Heart right ventricle (tissue), 16 donors: Measurements from ENCODE around the gene FARSA. TPM values are rescaled to one million over a fixed set of nuclear protein-coding genes. Genes with fewer than 3 reads are reported as not detected.

ENCODE experiments used
- ATAC-seq, 8 donors: fragments of 200-7000 bp; cut with Tn5 transposase; one replicate each; pipeline ENCODE4 v1.9.1; 2020; ENCODE audit warnings: mild to moderate bottlenecking in 8 of 8, moderate library complexity in 8 of 8, moderate number of reproducible peaks in 1 of 8
- DNase-seq, 2 donors: peaks; one replicate each; pipeline ENCODE4 v3.0.0-alpha.2; 2020
- H3K27ac ChIP-seq, 10 donors: fragments of 200-600 bp; sonication (generic) in 2 of 10; one replicate each; pipeline versions ENCODE4 v1.5.0 to v1.8.0; 2020 to 2022; ENCODE audit warnings: mild to moderate bottlenecking in 3 of 10
- H3K27me3 ChIP-seq, 7 donors: fragments of 200-600 bp; one replicate each; pipeline ENCODE4 v1.8.0; 2021 to 2022; ENCODE audit warnings: mild to moderate bottlenecking in 2 of 7
- H3K36me3 ChIP-seq, 9 donors: fragments of 200-600 bp; sonication (generic) in 1 of 9; one replicate each; pipeline versions ENCODE4 v1.5.0 to v1.8.0; 2020 to 2022; ENCODE audit warnings: mild to moderate bottlenecking in 2 of 9
- H3K4me1 ChIP-seq, 9 donors: fragments of 200-600 bp; sonication (generic) in 1 of 9; one replicate each; pipeline versions ENCODE4 v1.5.0 to v1.8.0; 2020 to 2022; ENCODE audit warnings: mild to moderate bottlenecking in 4 of 9
- H3K4me3 ChIP-seq, 10 donors: fragments of 200-600 bp; sonication (generic) in 2 of 10; one replicate each; pipeline versions ENCODE4 v1.5.0 to v1.8.0; 2020 to 2022; ENCODE audit warnings: mild to moderate bottlenecking in 7 of 10, moderate library complexity in 2 of 10
- H3K9me3 ChIP-seq, 11 donors: fragments of 200-600 bp in 10 of 11; sonication (generic) in 2 of 11; one replicate each; pipeline versions ENCODE4 v1.5.0 to v1.8.0; 2013 to 2022; ENCODE audit warnings: mild to moderate bottlenecking in 2 of 11, control low read depth in 1 of 11, moderate library complexity in 1 of 11
- WGBS, 2 donors: extraction: QIAGEN DNeasy Blood & Tissue Kit; methylation state at CpG; one replicate each; pipeline ENCODE4 v1.1.7; 2013; ENCODE audit warnings: inconsistent platforms in 1 of 2; 5-methylcytosine and 5-hydroxymethylcytosine counted together
- intact Hi-C, 10 donors: fragments of 100-400 bp; cut with DNase I; formaldehyde crosslinking; loops; one replicate each; pipeline versions ENCODE4 v1.11.1 to v1.14.2; 2022
- polyA plus RNA-seq, 2 donors: library from polyadenylated mRNA; stranded (reverse); fragments of 200-250 nt; gene quantifications; one replicate each; pipeline ENCODE4 v1.2.3, GENCODE V29; 2013
- total RNA-seq, 10 donors: library from RNA; stranded (reverse); fragmentation: NEBNext Ultra II Directional in 3 of 10; extraction: Animal tissue kit (Norgen Biotek cat#: 25700) in 3 of 10; gene quantifications; one replicate each; pipeline versions ENCODE4 v1.2.1 to v1.2.4, GENCODE V29; 2021 to 2023
- TF ChIP-seq, protein P1 (sequence below), 9 donors: fragments of 200-600 bp; sonication (generic) in 2 of 9; IDR thresholded peaks; one replicate each; pipeline versions ENCODE4 v1.5.0 to v1.8.0; 2021 to 2022; ENCODE audit warnings: antibody characterized with exemption in 9 of 9, mild to moderate bottlenecking in 5 of 9, moderate library complexity in 1 of 9
- donor health status: Arrhythmogenic right ventricular cardiomyopathy.
- donor health status: ischemic (EF 13 %, LVEDD 7.1; RV severe dilation, severe dysfunction).
- donor health status: healthy with polysubstance abuse.
- donor health status: DM: no; HTN: yes; CAD: no.
- donor health status: DM: no; HTN: no; CAD: no.
- donor health status: ischemic (EF 25% LVEDD 6.9; RV normal size, moderate dysfunction).
- donor health status: ischemic (EF 25% LVEDD 5.7; RV mildly dilated, moderate dysfunction).
- donor health status: healthy.
- donor health status: DM: yes; HTN: yes; CAD: no.
- donor health status: Ischemic cardiomyopathy.
- donor health status: ischemic (EF 35%, LVEDD 5.7; RV mildly dilated, moderate dysfunction).
- donor health status: nonischemic (EF 11% LVEDD 7.7; RV severe dilation, severe dysfunction).
- donor health status: DM: yes; HTN: yes; CAD: no.
- donor health status: PGD.
- donor health status: ischemic (EF 29% LVEDD 5.4; RV normal size, mild dysfunction).
- donor health status: nonischemic (EF 23%, LVEDD 6.1; RV moderate dilation, normal function).

Gene FARSA
- total and polyA plus RNA-seq, 12 donors: 23.2 to 81.4 (median 38.5) TPM

DNA sequence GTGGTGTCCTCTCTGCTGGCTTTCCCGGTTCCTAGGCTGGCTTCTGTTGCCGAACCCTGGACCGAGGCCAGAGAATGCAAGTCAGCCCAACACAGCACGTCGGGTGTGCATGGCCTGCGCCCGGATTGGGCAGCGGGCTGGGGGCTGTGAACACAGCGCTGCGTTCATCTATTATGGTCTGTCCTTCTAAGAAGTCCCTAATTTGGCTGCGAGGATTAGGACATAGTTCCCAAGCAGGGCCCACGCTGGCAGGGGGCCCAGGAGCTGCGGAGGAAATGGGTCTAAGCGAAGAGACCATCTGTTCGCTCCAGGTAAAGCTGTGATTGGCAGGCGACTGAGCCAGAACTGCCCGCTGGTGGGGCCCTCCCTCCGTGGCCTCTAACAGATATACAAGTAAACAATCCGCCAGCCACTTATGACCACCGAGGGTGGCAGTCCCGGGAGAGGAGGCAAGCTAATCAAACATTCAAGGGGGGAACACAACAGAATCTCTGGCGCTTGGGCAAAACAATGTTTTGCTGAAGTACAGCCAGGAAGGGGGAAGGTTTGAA, 20.4 kb downstream of the FARSA start:
- H3K4me1 ChIP-seq: peaks cover 4 to 26% (median 20%) of the 10 kb centered on the region in 9 donors
- peak; percentile 77 to 92 (median 86) for ATAC-seq
- TF ChIP-seq, protein P1, sequence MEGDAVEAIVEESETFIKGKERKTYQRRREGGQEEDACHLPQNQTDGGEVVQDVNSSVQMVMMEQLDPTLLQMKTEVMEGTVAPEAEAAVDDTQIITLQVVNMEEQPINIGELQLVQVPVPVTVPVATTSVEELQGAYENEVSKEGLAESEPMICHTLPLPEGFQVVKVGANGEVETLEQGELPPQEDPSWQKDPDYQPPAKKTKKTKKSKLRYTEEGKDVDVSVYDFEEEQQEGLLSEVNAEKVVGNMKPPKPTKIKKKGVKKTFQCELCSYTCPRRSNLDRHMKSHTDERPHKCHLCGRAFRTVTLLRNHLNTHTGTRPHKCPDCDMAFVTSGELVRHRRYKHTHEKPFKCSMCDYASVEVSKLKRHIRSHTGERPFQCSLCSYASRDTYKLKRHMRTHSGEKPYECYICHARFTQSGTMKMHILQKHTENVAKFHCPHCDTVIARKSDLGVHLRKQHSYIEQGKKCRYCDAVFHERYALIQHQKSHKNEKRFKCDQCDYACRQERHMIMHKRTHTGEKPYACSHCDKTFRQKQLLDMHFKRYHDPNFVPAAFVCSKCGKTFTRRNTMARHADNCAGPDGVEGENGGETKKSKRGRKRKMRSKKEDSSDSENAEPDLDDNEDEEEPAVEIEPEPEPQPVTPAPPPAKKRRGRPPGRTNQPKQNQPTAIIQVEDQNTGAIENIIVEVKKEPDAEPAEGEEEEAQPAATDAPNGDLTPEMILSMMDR (IDR thresholded peaks at IDR 0.05): no peak
- 2 to 4% methylated on average over 22 of the region's 22 CpGs for WGBS, 2 donors
- H3K27ac ChIP-seq: peak overlapping the region in 9 of 10 donors; percentile 41 to 80 (median 67)
- H3K4me3 ChIP-seq: peak overlapping the region in 8 of 10 donors; percentile 2 to 40 (median 26)
- no peaks in the 10 kb centered on the region for H3K9me3 ChIP-seq
- peak; percentile 71 to 75 for DNase-seq
- intact Hi-C loops: no loop called here
- H3K36me3 ChIP-seq: no peaks in the 10 kb centered on the region
- no peaks in the 10 kb centered on the region for H3K27me3 ChIP-seq

GRCh38 chr19:12912571-12912970, 20.9 kb downstream of the FARSA start:
- DNase-seq (no peak), ATAC-seq (peak in 1 of 8 donors; percentile 3)
- Histone ChIP-seq H3K27ac (peak overlapping the region in 8 of 10 donors; percentile 56 to 80 (median 70)), H3K27me3 (no peaks in the 10 kb centered on the region), H3K4me3 (peak overlapping the region in 7 of 10 donors; percentile 10 to 40 (median 26)), H3K4me1 (peaks cover 4 to 26% (median 20%) of the 10 kb centered on the region in 9 donors), H3K36me3 (no peaks in the 10 kb centered on the region), H3K9me3 (no peaks in the 10 kb centered on the region)
- intact Hi-C loops: no loop called here
- TF ChIP-seq, protein P1 (IDR thresholded peaks at IDR 0.05): no peak
- 33 to 41% methylated on average over 4 of the region's 4 CpGs for WGBS, 2 donors

DNA sequence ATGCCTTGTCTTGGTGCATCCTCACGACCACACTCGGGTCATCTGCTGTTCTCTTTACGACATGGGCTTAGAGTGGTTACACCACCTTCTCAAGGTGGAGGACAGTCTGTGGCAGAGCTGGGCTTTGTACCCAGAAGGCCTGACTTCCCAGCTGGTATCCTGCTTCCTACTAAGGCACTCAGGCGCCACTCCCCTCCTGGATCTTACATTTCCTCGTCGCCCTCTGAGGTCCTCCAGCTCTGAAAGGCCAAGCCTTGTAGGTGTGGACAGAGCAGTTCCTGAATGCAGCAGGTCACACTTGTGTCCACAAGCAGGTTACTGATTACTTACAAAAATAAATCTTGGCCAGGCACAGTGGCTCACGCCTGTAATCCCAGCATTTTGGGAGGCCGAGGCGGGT, 26.3 kb downstream of the FARSA start:
- no peak overlapping the region for H3K4me3 ChIP-seq
- intact Hi-C loops: no loop called here
- ATAC-seq: no peak
- 89 to 90% methylated on average over 9 of the region's 9 CpGs for WGBS, 2 donors
- peaks cover 0 to 3% (median under 1%) of the 10 kb centered on the region in 9 donors for H3K4me1 ChIP-seq
- no peaks in the 10 kb centered on the region for H3K36me3 ChIP-seq
- TF ChIP-seq, protein P1 (IDR thresholded peaks at IDR 0.05): no peak
- no peak overlapping the region for H3K27ac ChIP-seq
- H3K9me3 ChIP-seq: no peaks in the 10 kb centered on the region
- H3K27me3 ChIP-seq: no peaks in the 10 kb centered on the region
- no peak for DNase-seq

DNA sequence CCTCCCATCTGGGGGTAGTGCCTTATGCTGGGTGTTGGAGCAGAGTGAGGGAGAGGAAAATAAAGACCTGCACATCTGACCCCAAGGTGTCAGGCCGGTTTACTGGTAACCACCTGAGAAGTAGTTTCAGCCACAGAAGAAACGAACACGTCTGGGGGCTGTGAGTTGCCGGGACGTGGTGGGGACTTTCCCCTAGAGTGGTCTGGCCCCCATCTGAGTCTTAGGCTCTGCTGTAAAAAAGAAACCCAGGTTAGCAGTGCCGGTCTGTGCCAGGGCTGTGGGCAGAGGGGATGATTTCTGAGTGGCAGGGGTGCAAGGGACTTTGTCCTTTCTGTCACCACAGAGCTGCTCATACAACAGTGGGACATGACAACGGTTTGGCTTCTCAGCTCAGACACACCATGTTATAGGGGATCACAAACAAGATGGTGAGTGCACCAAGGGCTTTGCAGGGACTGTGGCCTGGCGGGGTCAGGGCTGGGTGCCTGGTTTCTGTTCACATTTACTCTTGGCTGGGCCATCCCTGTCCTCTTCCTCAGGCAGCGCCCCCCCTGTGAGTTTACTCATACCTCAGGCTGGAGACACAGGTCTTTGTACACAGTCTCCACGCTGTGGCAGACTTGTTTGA, 33.5 kb downstream of the FARSA start:
- ATAC-seq (no peak), DNase-seq (no peak)
- Histone ChIP-seq H3K4me3 (no peak overlapping the region), H3K27ac (no peak overlapping the region), H3K9me3 (no peaks in the 10 kb centered on the region), H3K4me1 (no peaks in the 10 kb centered on the region), H3K36me3 (peaks cover 0 to 55% (median 0%) of the 10 kb centered on the region in 9 donors), H3K27me3 (no peaks in the 10 kb centered on the region)
- TF ChIP-seq, protein P1 (IDR thresholded peaks at IDR 0.05): no peak
- intact Hi-C loops: no loop called here
- WGBS, 2 donors: 88 to 93% methylated on average over 10 of the region's 10 CpGs
